CD4-positive, alpha-beta T cell treated with Interferon gamma for 1 hour (primary cell): Measurements from ENCODE around the gene COL6A1.

Source experiments
- DNase-seq: peaks from one replicate; pipeline ENCODE4 v3.0.0-alpha.2; 2020

Gene COL6A1

GRCh38 chr21:46050668-46051378 is 69.3 kb downstream of the COL6A1 start:
- DNase-seq, result no peak

GRCh38 chr21:46051379-46051770 is 69.8 kb downstream of the COL6A1 start:
- DNase-seq, result no peak

GRCh38 chr21:46051821-46052675 is 70.5 kb downstream of the COL6A1 start:
- DNase-seq, result no peak

- DNase-seq, result peak; percentile 45
Measured at GRCh38 chr21:46052703-46053651, 71.4 kb downstream of the COL6A1 start.

GRCh38 chr21:46054031-46054430 is 72.5 kb downstream of the COL6A1 start:
- DNase-seq, result no peak

- DNase-seq, result no peak
Measured at GRCh38 chr21:46054451-46054881, 72.9 kb downstream of the COL6A1 start.
